Measurements from ENCODE around the gene MAN1C1. TPM values are rescaled to one million over a fixed set of nuclear protein-coding genes. Genes with fewer than 3 reads are reported as not detected.

The MAN1C1 gene
- total RNA-seq, 1 experiment from 2014 or later, result 1.2 TPM

GRCh38 chr1:25593861-25594260 lies 22.7 kb upstream of the MAN1C1 start:
- ChIA-PET POLR2A (interaction anchor here (1.7 kb wide), 1 partner anchor 15 kb away, joined by 4 read pairs; no protein-coding TSS in a partner anchor), RAD21 (ENCODE audit: low non-redundant PET in 1 of 2, low total read pairs in 2 of 2, uncharacterized antibody in 2 of 2, unreplicated experiment in 2 of 2) (no interaction called here), CTCF (no interaction called here)
- Histone ChIP-seq H3K36me3 (ENCODE audit: control insufficient read depth in 1 of 2, insufficient read depth in 2 of 2, low read length in 2 of 2) (no peaks in the 10 kb centered on the region), H3K4me1 (ENCODE audit: control insufficient read depth in 1 of 2, insufficient read depth in 2 of 2, low read length in 2 of 2) (no peaks in the 10 kb centered on the region), H3K9me2 (ENCODE audit: insufficient read depth) (no peaks in the 10 kb centered on the region), H3K4me2 (ENCODE audit: low read length) (no peak overlapping the region), H4K20me1 (ENCODE audit: insufficient read depth) (no peaks in the 10 kb centered on the region), H2AFZ (ENCODE audit: low read depth, low read length, poor library complexity, severe bottlenecking) (no peak overlapping the region), H3K79me2 (ENCODE audit: insufficient read depth, low read length) (no peaks in the 10 kb centered on the region), H3K27me3 (ENCODE audit: insufficient read depth, low read length) (no peaks in the 10 kb centered on the region), H3K9ac (ENCODE audit: low read length) (no peak overlapping the region), H3K9me3 (ENCODE audit: control insufficient read depth in 1 of 2, insufficient read depth in 1 of 2, low read depth in 1 of 2, low read length in 2 of 2) (no peaks in the 10 kb centered on the region), H3K27ac (ENCODE audit: low read depth, low read length) (no peak overlapping the region), H3K4me3 (replicated peaks in 1 of 2; ENCODE audit: low read depth in 1 of 2, low read length in 2 of 2) (no peak overlapping the region)
- ATAC-seq (no peak), DNase-seq (ENCODE audit: low read depth, low spot score) (no peak)
- TF ChIP-seq, protein P1, sequence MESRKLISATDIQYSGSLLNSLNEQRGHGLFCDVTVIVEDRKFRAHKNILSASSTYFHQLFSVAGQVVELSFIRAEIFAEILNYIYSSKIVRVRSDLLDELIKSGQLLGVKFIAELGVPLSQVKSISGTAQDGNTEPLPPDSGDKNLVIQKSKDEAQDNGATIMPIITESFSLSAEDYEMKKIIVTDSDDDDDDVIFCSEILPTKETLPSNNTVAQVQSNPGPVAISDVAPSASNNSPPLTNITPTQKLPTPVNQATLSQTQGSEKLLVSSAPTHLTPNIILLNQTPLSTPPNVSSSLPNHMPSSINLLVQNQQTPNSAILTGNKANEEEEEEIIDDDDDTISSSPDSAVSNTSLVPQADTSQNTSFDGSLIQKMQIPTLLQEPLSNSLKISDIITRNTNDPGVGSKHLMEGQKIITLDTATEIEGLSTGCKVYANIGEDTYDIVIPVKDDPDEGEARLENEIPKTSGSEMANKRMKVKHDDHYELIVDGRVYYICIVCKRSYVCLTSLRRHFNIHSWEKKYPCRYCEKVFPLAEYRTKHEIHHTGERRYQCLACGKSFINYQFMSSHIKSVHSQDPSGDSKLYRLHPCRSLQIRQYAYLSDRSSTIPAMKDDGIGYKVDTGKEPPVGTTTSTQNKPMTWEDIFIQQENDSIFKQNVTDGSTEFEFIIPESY (IDR thresholded peaks at IDR 0.05; ENCODE audit: extremely low read depth, insufficient replicate concordance, low read length), result no peak
- TF ChIP-seq CTCF (IDR thresholded peaks at IDR 0.05 in 2 of 3, conservative IDR thresholded peaks at IDR 0.05 in 1 of 3; ENCODE audit: borderline replicate concordance in 1 of 3, insufficient read depth in 1 of 3, low read depth in 2 of 3, low read length in 2 of 3), result no peak
- no peak for TF ChIP-seq YY1 (IDR thresholded peaks at IDR 0.05; ENCODE audit: extremely low read depth, insufficient replicate concordance, low read depth, low read length)
- TF ChIP-seq EZH2phosphoT487 (IDR thresholded peaks at IDR 0.05; ENCODE audit: borderline replicate concordance), result no peak
- TF ChIP-seq REST (IDR thresholded peaks at IDR 0.05; ENCODE audit: low read depth), result no peak
- TF ChIP-seq, protein P2, sequence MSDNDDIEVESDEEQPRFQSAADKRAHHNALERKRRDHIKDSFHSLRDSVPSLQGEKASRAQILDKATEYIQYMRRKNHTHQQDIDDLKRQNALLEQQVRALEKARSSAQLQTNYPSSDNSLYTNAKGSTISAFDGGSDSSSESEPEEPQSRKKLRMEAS (IDR thresholded peaks at IDR 0.05), result no peak
- no peak for TF ChIP-seq EGR1 (IDR thresholded peaks at IDR 0.05; ENCODE audit: low read depth)
- no peak for TF ChIP-seq ATF3 (IDR thresholded peaks at IDR 0.05)
- no peak for TF ChIP-seq ZFX (IDR thresholded peaks at IDR 0.05)
- TF ChIP-seq TCF7L2 (IDR thresholded peaks at IDR 0.05; ENCODE audit: borderline replicate concordance, extremely low read depth, insufficient read depth, insufficient read length), result no peak
- intact Hi-C loops (cut with micrococcal nuclease), result no loop called here
- no TSS peak for BruUV-seq (replicated peaks)

All from HCT116 (cell line).